Measurements from ENCODE around the gene RAI1.

The RAI1 gene

GRCh38 chr17:17859909-17860765 is 178.9 kb downstream of the RAI1 start:
- Histone ChIP-seq H3K27ac (ENCODE audit: low read depth, low read length) (no peak overlapping the region), H3K27me3 (ENCODE audit: control insufficient read depth in 5 of 5, insufficient read depth in 4 of 5, low read length in 5 of 5) (no peaks in the 10 kb centered on the region), H3K9ac (ENCODE audit: low read length in 5 of 5) (no peak overlapping the region), H3K4me1 (ENCODE audit: control insufficient read depth in 5 of 5, insufficient read depth in 5 of 5, low read length in 5 of 5) (peaks cover 2 to 27% (median 19%) of the 10 kb centered on the region in 5 donors), H3K36me3 (ENCODE audit: control insufficient read depth in 5 of 5, insufficient read depth in 5 of 5, low read length in 5 of 5) (peaks cover 0 to 36% (median 16%) of the 10 kb centered on the region in 5 donors), H3K9me3 (ENCODE audit: control insufficient read depth in 5 of 5, low read length in 5 of 5) (no peaks in the 10 kb centered on the region), H3K4me3 (ENCODE audit: low read depth in 1 of 5, low read length in 5 of 5) (no peak overlapping the region)

GRCh38 chr17:17860766-17861107 is 179.5 kb downstream of the RAI1 start:
- peaks cover 2 to 21% (median 13%) of the 10 kb centered on the region in 5 donors for H3K4me1 ChIP-seq (ENCODE audit: control insufficient read depth in 5 of 5, insufficient read depth in 5 of 5, low read length in 5 of 5)

More at GRCh38 chr17:17860766-17861107, 179.5 kb downstream of the RAI1 start:
- H3K36me3 ChIP-seq (ENCODE audit: control insufficient read depth in 5 of 5, insufficient read depth in 5 of 5, low read length in 5 of 5), result peaks cover 0 to 36% (median 16%) of the 10 kb centered on the region in 5 donors
- no peaks in the 10 kb centered on the region for H3K9me3 ChIP-seq (ENCODE audit: control insufficient read depth in 5 of 5, low read length in 5 of 5)
- H3K27ac ChIP-seq (ENCODE audit: low read depth, low read length), result no peak overlapping the region
- H3K4me3 ChIP-seq (ENCODE audit: low read depth in 1 of 5, low read length in 5 of 5), result no peak overlapping the region
- H3K27me3 ChIP-seq (ENCODE audit: control insufficient read depth in 5 of 5, insufficient read depth in 4 of 5, low read length in 5 of 5), result no peaks in the 10 kb centered on the region
- H3K9ac ChIP-seq (ENCODE audit: low read length in 5 of 5), result no peak overlapping the region

Measured in subcutaneous abdominal adipose tissue (tissue), 5 donors.